ENCODE measurements around the gene ADA. TPM values are rescaled to one million over a fixed set of nuclear protein-coding genes. Genes with fewer than 3 reads are reported as not detected.

The ADA gene
- total RNA-seq, 4 donors from 2014 or later: 2.6 to 5.4 (median 2.9) TPM

- H3K36me3 ChIP-seq: no peaks in the 10 kb centered on the region
- H3K4me1 ChIP-seq: peaks cover 14 to 48% (median 32%) of the 10 kb centered on the region in 4 donors
- DNase-seq: peak; percentile 36
- intact Hi-C loops (cut with DNase I; ENCODE audit: low total_unique reads): no loop called here
- no peak overlapping the region for H3K4me3 ChIP-seq
- TF ChIP-seq POLR2AphosphoS5 (IDR thresholded peaks at IDR 0.05) (no peak), EP300 (IDR thresholded peaks at IDR 0.05; ENCODE audit: low read depth) (no peak), POLR2A (IDR thresholded peaks at IDR 0.05) (no peak), CTCF (IDR thresholded peaks at IDR 0.05) (no peak)
- H3K27me3 ChIP-seq: no peaks in the 10 kb centered on the region
- in situ Hi-C loops (cut with MboI; ENCODE audit: low pct_ligation_motif_present in 1 of 4, low pct_unique_long_range_greater_than_20kb in 1 of 4, low sequenced_read_pairs in 3 of 4): no loop called here
- whole genome bisulfite sequencing, 2 donors (ENCODE audit: low coverage in 1 of 2): 67 to 80% methylated on average over 1 to 3 of the region's 3 CpGs
- H3K9me3 ChIP-seq: no peaks in the 10 kb centered on the region
- peak overlapping the region; percentile 80 to 87 (median 86) for H3K27ac ChIP-seq
These were observed 65.1 kb downstream of the ADA start for GRCh38 chr20:44586289-44586911.

- H3K4me3 ChIP-seq: no peak overlapping the region
- H3K9me3 ChIP-seq: no peaks in the 10 kb centered on the region
- H3K27ac ChIP-seq: peak overlapping the region; percentile 80 to 87 (median 86)
- H3K36me3 ChIP-seq: no peaks in the 10 kb centered on the region
- in situ Hi-C loops (cut with MboI; ENCODE audit: low pct_ligation_motif_present in 1 of 4, low pct_unique_long_range_greater_than_20kb in 1 of 4, low sequenced_read_pairs in 3 of 4) (no loop called here), intact Hi-C loops (cut with DNase I; ENCODE audit: low total_unique reads) (no loop called here)
- no peak for DNase-seq
- WGBS, 2 donors (ENCODE audit: low coverage in 1 of 2): 70 to 83% methylated on average over 3 to 6 of the region's 6 CpGs
- peaks cover 14 to 57% (median 38%) of the 10 kb centered on the region in 4 donors for H3K4me1 ChIP-seq
- TF ChIP-seq CTCF (IDR thresholded peaks at IDR 0.05) (no peak), POLR2AphosphoS5 (IDR thresholded peaks at IDR 0.05) (no peak), POLR2A (IDR thresholded peaks at IDR 0.05) (no peak), EP300 (IDR thresholded peaks at IDR 0.05; ENCODE audit: low read depth) (no peak)
- H3K27me3 ChIP-seq: no peaks in the 10 kb centered on the region
These were observed 66.2 kb downstream of the ADA start for GRCh38 chr20:44585057-44585963.

GRCh38 chr20:44584162-44584561 is 67.3 kb downstream of the ADA start:
- in situ Hi-C loops (cut with MboI; ENCODE audit: low pct_ligation_motif_present in 1 of 4, low pct_unique_long_range_greater_than_20kb in 1 of 4, low sequenced_read_pairs in 3 of 4) (no loop called here), intact Hi-C loops (cut with DNase I; ENCODE audit: low total_unique reads) (no loop called here)
- no peak for TF ChIP-seq EP300 (IDR thresholded peaks at IDR 0.05; ENCODE audit: low read depth)
- no peak for TF ChIP-seq POLR2AphosphoS5 (IDR thresholded peaks at IDR 0.05)
- TF ChIP-seq POLR2A (IDR thresholded peaks at IDR 0.05): no peak
- TF ChIP-seq CTCF (IDR thresholded peaks at IDR 0.05): no peak
- 77 to 81% methylated on average over 4 of the region's 4 CpGs for WGBS, 2 donors (ENCODE audit: low coverage in 1 of 2)
- Histone ChIP-seq H3K27ac (peak overlapping the region; percentile 80 to 87 (median 86)), H3K4me3 (peak overlapping the region in 2 of 4 donors; percentile 13 to 45), H3K27me3 (no peaks in the 10 kb centered on the region), H3K36me3 (no peaks in the 10 kb centered on the region), H3K4me1 (peaks cover 14 to 64% (median 40%) of the 10 kb centered on the region in 4 donors), H3K9me3 (no peaks in the 10 kb centered on the region)
- no peak for DNase-seq

- no peaks in the 10 kb centered on the region for H3K9me3 ChIP-seq
- H3K4me3 ChIP-seq: peak overlapping the region in 3 of 4 donors; percentile 13 to 45 (median 20)
- H3K36me3 ChIP-seq: no peaks in the 10 kb centered on the region
- H3K27me3 ChIP-seq: no peaks in the 10 kb centered on the region
- 14 to 16% methylated on average over 1 of the region's 1 CpG for WGBS, 2 donors (ENCODE audit: low coverage in 1 of 2)
- intact Hi-C loops (cut with DNase I; ENCODE audit: low total_unique reads): no loop called here
- peak overlapping the region; percentile 80 to 87 (median 86) for H3K27ac ChIP-seq
- peaks cover 14 to 61% (median 40%) of the 10 kb centered on the region in 4 donors for H3K4me1 ChIP-seq
- DNase-seq: no peak
- in situ Hi-C loops (cut with MboI; ENCODE audit: low pct_ligation_motif_present in 1 of 4, low pct_unique_long_range_greater_than_20kb in 1 of 4, low sequenced_read_pairs in 3 of 4): no loop called here
- TF ChIP-seq EP300 (IDR thresholded peaks at IDR 0.05; ENCODE audit: low read depth): no peak
- peak in 1 of 3 donors; percentile 36 for TF ChIP-seq POLR2AphosphoS5 (IDR thresholded peaks at IDR 0.05)
- TF ChIP-seq POLR2A (IDR thresholded peaks at IDR 0.05): peak; percentile 6
- TF ChIP-seq CTCF (IDR thresholded peaks at IDR 0.05): no peak
These were observed 68.3 kb downstream of the ADA start for GRCh38 chr20:44583157-44583556.
